Measurements from ENCODE around the gene FAM111A. TPM values are rescaled to one million over a fixed set of nuclear protein-coding genes. Genes with fewer than 3 reads are reported as not detected.

The FAM111A gene
- total and polyA plus RNA-seq, 10 of the 15 experiments (the other 5 are each of a cell fraction or from before 2014, with no cell fraction given) = 26.6 to 95.0 (median 67.5) TPM

DNA sequence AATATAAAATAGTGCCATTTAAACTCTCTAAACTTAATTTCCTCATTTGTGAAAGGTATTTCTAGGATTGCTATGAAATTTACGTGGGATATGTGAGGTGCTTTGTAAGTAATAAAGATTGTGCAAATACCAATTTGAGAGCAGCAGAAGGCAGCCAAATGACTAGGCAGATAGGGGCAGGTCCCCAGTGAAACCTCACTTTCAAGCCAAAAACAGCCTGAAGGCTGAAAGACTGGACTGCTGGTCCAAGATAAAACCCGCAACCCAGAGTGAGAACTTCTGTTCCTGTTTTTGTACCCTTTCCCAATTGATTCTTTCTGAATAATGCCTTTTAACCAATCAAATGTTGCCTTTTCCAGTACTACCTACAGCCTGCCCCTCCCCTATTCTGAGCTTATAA, 36.5 kb downstream of the FAM111A start:
- no peak overlapping the region for H2AFZ ChIP-seq (ENCODE audit: control insufficient read depth, low read depth, low read length)
- intact Hi-C loops (cut with micrococcal nuclease; ENCODE audit: unreplicated experiment) (no loop called here), in situ Hi-C loops (cut with MboI) (loop anchor here (10.0 to 25.0 kb wide), 2 partner anchors 376 to 1583 kb away; partner anchors contain the start of gene MS4A15)
- H3K4me2 ChIP-seq (ENCODE audit: control insufficient read depth, insufficient read depth) = no peak overlapping the region
- ATAC-seq = no peak
- TF ChIP-seq KLF5 (IDR thresholded peaks at IDR 0.05; ENCODE audit: partially characterized antibody) = peak; percentile 38
- no peak for TF ChIP-seq ZNF207 (IDR thresholded peaks at IDR 0.05; ENCODE audit: borderline replicate concordance)
- RAD21 ChIA-PET (ENCODE audit: unreplicated experiment) = interaction anchor here (2.0 kb wide), 1 partner anchor 15 kb away, joined by 5 read pairs; no protein-coding TSS in a partner anchor
- no peaks in the 10 kb centered on the region for H4K20me1 ChIP-seq (ENCODE audit: control insufficient read depth, insufficient read depth)
- POLR2A ChIA-PET = interaction anchor here (1.2 kb wide), 1 partner anchor 24 kb away, joined by 3 read pairs; no protein-coding TSS in a partner anchor
- no peak overlapping the region for H3K4me3 ChIP-seq
- FAIRE-seq = no peak
- no peak for DNase-seq (ENCODE audit: low read depth, low spot score)
- no TSS peak for BruUV-seq (replicated peaks)
- H3K27ac ChIP-seq (ENCODE audit: control insufficient read depth, insufficient read depth) = no peak overlapping the region
- no peak overlapping the region for H3K9ac ChIP-seq (ENCODE audit: control insufficient read depth, insufficient read depth, low read length)
- H3K4me1 ChIP-seq (ENCODE audit: control insufficient read depth, insufficient read depth, low read length) = peaks cover under 1% of the 10 kb centered on the region
- H3K9me3 ChIP-seq (replicated peaks; ENCODE audit: control insufficient read depth, insufficient read depth, low read length) = peaks cover 16% of the 10 kb centered on the region; the same call in 2 of the 3 replicates
- SMC1A ChIA-PET (ENCODE audit: uncharacterized antibody, unreplicated experiment) = interaction anchor here (14.9 kb wide), 1 partner anchor 22 kb away, joined by 155 read pairs; no protein-coding TSS in a partner anchor
- 95% methylated on average over 2 of the region's 2 CpGs for WGBS (ENCODE audit: insufficient coverage, insufficient replicate concordance, low lambda C conversion rate, missing lambda C conversion rate)
- H3K79me2 ChIP-seq (ENCODE audit: control insufficient read depth, insufficient read depth, low read length) = peaks cover 45% of the 10 kb centered on the region
- no peaks in the 10 kb centered on the region for H3K27me3 ChIP-seq (replicated peaks in 1 of 2; ENCODE audit: control insufficient read depth in 2 of 2, insufficient read depth in 2 of 2, low read length in 1 of 2)
- peaks cover 3 to 9% of the 10 kb centered on the region in 2 experiments; a peak in 2 of 4 replicates for H3K36me3 ChIP-seq (ENCODE audit: control insufficient read depth in 2 of 2, insufficient read depth in 2 of 2, low read length in 1 of 2)
- CTCF ChIA-PET = interaction anchor here (0.7 to 30.3 kb wide), 4 partner anchors 8 to 19 kb away, joined by 3 to 1180 read pairs (median 8); partner anchors contain the start of genes DTX4 and MPEG1

DNA sequence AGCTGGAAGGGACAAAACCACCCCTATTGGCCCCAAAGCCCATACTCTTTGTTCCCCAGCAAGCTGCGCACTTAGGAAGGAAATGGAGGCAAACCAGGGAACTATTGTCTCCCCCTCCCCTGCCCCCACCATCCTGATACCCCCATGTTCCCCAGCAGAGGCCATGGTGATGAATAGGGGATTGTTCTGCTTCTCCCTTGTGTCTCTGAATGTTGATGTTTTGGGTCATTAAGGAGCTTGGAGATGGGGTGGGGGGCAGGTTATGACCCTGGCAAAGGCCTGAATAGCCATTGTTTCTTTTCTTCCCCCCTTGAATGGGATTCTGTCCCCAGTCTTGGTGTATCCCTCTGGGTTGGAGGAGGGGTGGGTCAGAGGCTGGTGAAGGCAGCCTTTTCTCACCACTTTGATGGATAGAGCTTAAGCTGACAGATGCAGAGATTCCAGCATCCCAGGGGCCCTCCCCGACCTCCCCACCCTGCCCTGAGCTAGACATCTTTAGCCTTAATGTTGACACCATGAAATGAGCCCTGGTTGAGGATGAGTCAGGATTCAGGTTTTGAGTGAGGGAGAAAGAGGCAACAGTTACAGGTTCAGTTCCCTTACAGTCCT, 37.6 kb downstream of the FAM111A start:
- FAIRE-seq (no peak), DNase-seq (ENCODE audit: low read depth, low spot score) (no peak), ATAC-seq (no peak)
- Histone ChIP-seq H3K27me3 (replicated peaks in 1 of 2; ENCODE audit: control insufficient read depth in 2 of 2, insufficient read depth in 2 of 2, low read length in 1 of 2) (no peaks in the 10 kb centered on the region), H3K27ac (ENCODE audit: control insufficient read depth, insufficient read depth) (no peak overlapping the region), H3K9ac (ENCODE audit: control insufficient read depth, insufficient read depth, low read length) (no peak overlapping the region), H3K79me2 (ENCODE audit: control insufficient read depth, insufficient read depth, low read length) (peaks cover 34% of the 10 kb centered on the region), H3K4me1 (ENCODE audit: control insufficient read depth, insufficient read depth, low read length) (no peaks in the 10 kb centered on the region; the same call in 1 of the 2 replicates), H2AFZ (ENCODE audit: control insufficient read depth, low read depth, low read length) (no peak overlapping the region), H4K20me1 (ENCODE audit: control insufficient read depth, insufficient read depth) (no peaks in the 10 kb centered on the region), H3K4me3 (no peak overlapping the region), H3K9me3 (replicated peaks; ENCODE audit: control insufficient read depth, insufficient read depth, low read length) (peaks cover 16% of the 10 kb centered on the region; the same call in 2 of the 3 replicates), H3K4me2 (ENCODE audit: control insufficient read depth, insufficient read depth) (no peak overlapping the region), H3K36me3 (ENCODE audit: control insufficient read depth in 2 of 2, insufficient read depth in 2 of 2, low read length in 1 of 2) (peaks cover 3 to 9% of the 10 kb centered on the region in 2 experiments; a peak in 2 of 4 replicates)
- 50% methylated on average over 2 of the region's 2 CpGs for WGBS (ENCODE audit: insufficient coverage, insufficient replicate concordance, low lambda C conversion rate, missing lambda C conversion rate)
- BruUV-seq (replicated peaks) = no TSS peak
- SMC1A ChIA-PET (ENCODE audit: uncharacterized antibody, unreplicated experiment) = interaction anchor here (0.9 to 14.9 kb wide), 6 partner anchors 9 to 30 kb away, joined by 3 to 155 read pairs (median 4); partner anchors contain the start of gene DTX4
- RAD21 ChIA-PET (ENCODE audit: unreplicated experiment) = interaction anchor here (0.8 to 3.3 kb wide), 5 partner anchors 9 to 31 kb away, joined by 3 to 16 read pairs (median 5); partner anchors contain the start of gene DTX4
- POLR2A ChIA-PET = interaction anchor here (1.0 to 1.1 kb wide), 3 partner anchors 16 to 71 kb away, joined by 3 to 6 read pairs (median 4); no protein-coding TSS in a partner anchor
- intact Hi-C loops (cut with micrococcal nuclease; ENCODE audit: unreplicated experiment) (no loop called here), in situ Hi-C loops (cut with MboI) (loop anchor here (25.0 kb wide), 1 partner anchor 1582 kb away; the partner anchor contains the start of gene MS4A15)
- CTCF ChIA-PET = interaction anchor here (1.1 to 30.3 kb wide), 6 partner anchors 9 to 44 kb away, joined by 3 to 1180 read pairs (median 5); partner anchors contain the start of genes DTX4 and MPEG1
- TF ChIP-seq, protein P1, sequence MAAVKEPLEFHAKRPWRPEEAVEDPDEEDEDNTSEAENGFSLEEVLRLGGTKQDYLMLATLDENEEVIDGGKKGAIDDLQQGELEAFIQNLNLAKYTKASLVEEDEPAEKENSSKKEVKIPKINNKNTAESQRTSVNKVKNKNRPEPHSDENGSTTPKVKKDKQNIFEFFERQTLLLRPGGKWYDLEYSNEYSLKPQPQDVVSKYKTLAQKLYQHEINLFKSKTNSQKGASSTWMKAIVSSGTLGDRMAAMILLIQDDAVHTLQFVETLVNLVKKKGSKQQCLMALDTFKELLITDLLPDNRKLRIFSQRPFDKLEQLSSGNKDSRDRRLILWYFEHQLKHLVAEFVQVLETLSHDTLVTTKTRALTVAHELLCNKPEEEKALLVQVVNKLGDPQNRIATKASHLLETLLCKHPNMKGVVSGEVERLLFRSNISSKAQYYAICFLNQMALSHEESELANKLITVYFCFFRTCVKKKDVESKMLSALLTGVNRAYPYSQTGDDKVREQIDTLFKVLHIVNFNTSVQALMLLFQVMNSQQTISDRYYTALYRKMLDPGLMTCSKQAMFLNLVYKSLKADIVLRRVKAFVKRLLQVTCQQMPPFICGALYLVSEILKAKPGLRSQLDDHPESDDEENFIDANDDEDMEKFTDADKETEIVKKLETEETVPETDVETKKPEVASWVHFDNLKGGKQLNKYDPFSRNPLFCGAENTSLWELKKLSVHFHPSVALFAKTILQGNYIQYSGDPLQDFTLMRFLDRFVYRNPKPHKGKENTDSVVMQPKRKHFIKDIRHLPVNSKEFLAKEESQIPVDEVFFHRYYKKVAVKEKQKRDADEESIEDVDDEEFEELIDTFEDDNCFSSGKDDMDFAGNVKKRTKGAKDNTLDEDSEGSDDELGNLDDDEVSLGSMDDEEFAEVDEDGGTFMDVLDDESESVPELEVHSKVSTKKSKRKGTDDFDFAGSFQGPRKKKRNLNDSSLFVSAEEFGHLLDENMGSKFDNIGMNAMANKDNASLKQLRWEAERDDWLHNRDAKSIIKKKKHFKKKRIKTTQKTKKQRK (IDR thresholded peaks at IDR 0.05; ENCODE audit: low read depth, low read length) = no peak
- TF ChIP-seq, protein P2, sequence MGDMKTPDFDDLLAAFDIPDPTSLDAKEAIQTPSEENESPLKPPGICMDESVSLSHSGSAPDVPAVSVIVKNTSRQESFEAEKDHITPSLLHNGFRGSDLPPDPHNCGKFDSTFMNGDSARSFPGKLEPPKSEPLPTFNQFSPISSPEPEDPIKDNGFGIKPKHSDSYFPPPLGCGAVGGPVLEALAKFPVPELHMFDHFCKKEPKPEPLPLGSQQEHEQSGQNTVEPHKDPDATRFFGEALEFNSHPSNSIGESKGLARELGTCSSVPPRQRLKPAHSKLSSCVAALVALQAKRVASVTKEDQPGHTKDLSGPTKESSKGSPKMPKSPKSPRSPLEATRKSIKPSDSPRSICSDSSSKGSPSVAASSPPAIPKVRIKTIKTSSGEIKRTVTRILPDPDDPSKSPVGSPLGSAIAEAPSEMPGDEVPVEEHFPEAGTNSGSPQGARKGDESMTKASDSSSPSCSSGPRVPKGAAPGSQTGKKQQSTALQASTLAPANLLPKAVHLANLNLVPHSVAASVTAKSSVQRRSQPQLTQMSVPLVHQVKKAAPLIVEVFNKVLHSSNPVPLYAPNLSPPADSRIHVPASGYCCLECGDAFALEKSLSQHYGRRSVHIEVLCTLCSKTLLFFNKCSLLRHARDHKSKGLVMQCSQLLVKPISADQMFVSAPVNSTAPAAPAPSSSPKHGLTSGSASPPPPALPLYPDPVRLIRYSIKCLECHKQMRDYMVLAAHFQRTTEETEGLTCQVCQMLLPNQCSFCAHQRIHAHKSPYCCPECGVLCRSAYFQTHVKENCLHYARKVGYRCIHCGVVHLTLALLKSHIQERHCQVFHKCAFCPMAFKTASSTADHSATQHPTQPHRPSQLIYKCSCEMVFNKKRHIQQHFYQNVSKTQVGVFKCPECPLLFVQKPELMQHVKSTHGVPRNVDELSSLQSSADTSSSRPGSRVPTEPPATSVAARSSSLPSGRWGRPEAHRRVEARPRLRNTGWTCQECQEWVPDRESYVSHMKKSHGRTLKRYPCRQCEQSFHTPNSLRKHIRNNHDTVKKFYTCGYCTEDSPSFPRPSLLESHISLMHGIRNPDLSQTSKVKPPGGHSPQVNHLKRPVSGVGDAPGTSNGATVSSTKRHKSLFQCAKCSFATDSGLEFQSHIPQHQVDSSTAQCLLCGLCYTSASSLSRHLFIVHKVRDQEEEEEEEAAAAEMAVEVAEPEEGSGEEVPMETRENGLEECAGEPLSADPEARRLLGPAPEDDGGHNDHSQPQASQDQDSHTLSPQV (IDR thresholded peaks at IDR 0.05) = no peak
- TF ChIP-seq RFX5 (IDR thresholded peaks at IDR 0.05; ENCODE audit: low read depth, low read length) = no peak
- TF ChIP-seq JUNB (IDR thresholded peaks at IDR 0.05) = no peak
- no peak for TF ChIP-seq HCFC1 (IDR thresholded peaks at IDR 0.05; ENCODE audit: low read length)

Measured in GM12878 (cell line).